ENCODE results near the gene PIP5K1B. TPM values are rescaled to one million over a fixed set of nuclear protein-coding genes. Genes with fewer than 3 reads are reported as not detected.

Gene PIP5K1B
- total RNA-seq, 1 experiment from 2014 or later: 2.5 TPM

- no peak overlapping the region for H3K4me2 ChIP-seq (ENCODE audit: insufficient read depth, insufficient read length, low read length)
- no peak overlapping the region for H4K5ac ChIP-seq (ENCODE audit: insufficient read length, low read depth, low read length)
- peaks cover 0 to 3% (median 0%) of the 10 kb centered on the region in 3 experiments; a peak in 1 of 7 replicates for H3K36me3 Mint-ChIP-seq (ENCODE audit: insufficient read depth in 1 of 3, low read depth in 3 of 3)
- H3K4me3 Mint-ChIP-seq: no peak overlapping the region
- H2BK120ac ChIP-seq (ENCODE audit: low read depth, low read length, poor library complexity, severe bottlenecking): no peak overlapping the region
- no peaks in the 10 kb centered on the region for H3K9me3 ChIP-seq (ENCODE audit: control insufficient read depth, low read depth, low read length)
- TF ChIP-seq CTCF (conservative IDR thresholded peaks at IDR 0.05): no peak
- H3K14ac ChIP-seq (ENCODE audit: insufficient read depth, low read length): no peak overlapping the region
- no peak overlapping the region for H4K91ac ChIP-seq (ENCODE audit: insufficient read length, low read depth, low read length)
- H2BK15ac ChIP-seq (ENCODE audit: low read depth, low read length): no peak overlapping the region
- peaks cover 0 to 3% of the 10 kb centered on the region in 2 experiments; a peak in 1 of 4 replicates for H3K4me1 Mint-ChIP-seq
- no peak overlapping the region for H3K18ac ChIP-seq (ENCODE audit: insufficient read length, low read depth, low read length)
- H2BK5ac ChIP-seq (ENCODE audit: insufficient read length, low read length): no peak overlapping the region
- no peak overlapping the region for H3T11ph ChIP-seq (ENCODE audit: low read length)
- no peaks in the 10 kb centered on the region for H3K4me1 ChIP-seq (ENCODE audit: insufficient read depth, low read length)
- no peaks in the 10 kb centered on the region for H3K79me1 ChIP-seq (ENCODE audit: insufficient read depth, low read depth, low read length, poor library complexity, severe bottlenecking)
- no peaks in the 10 kb centered on the region for H3K23me2 ChIP-seq (ENCODE audit: insufficient read length, low read depth, low read length, poor library complexity, severe bottlenecking)
- no CpG with 5 or more reads among the region's 8 CpGs for WGBS (ENCODE audit: extremely low coverage, insufficient read length, low lambda C conversion rate)
- no peaks in the 10 kb centered on the region for H3K79me2 ChIP-seq (ENCODE audit: insufficient read depth, low read length)
- H3K27ac Mint-ChIP-seq: no peak overlapping the region
- no peak overlapping the region for H3K56ac ChIP-seq (ENCODE audit: insufficient read length, low read depth, low read length)
- peaks cover 0 to 4% of the 10 kb centered on the region in 2 experiments; a peak in 2 of 5 replicates for H3K9me3 Mint-ChIP-seq
- no peak overlapping the region for H3K23ac ChIP-seq (ENCODE audit: insufficient read length, low read depth, low read length)
- no peak for DNase-seq
- H3K9ac ChIP-seq (ENCODE audit: extremely low read depth, insufficient read length, low read length): no peak overlapping the region
- no peak overlapping the region for H2BK12ac ChIP-seq (ENCODE audit: insufficient read length, low read depth, low read length)
- H2AFZ ChIP-seq (ENCODE audit: low read length): no peak overlapping the region
- H4K20me1 ChIP-seq (ENCODE audit: control insufficient read depth, insufficient read depth, insufficient read length): no peaks in the 10 kb centered on the region
- H4K8ac ChIP-seq (replicated peaks; ENCODE audit: insufficient read length, low read depth, low read length): no peak overlapping the region
- no peaks in the 10 kb centered on the region for H3K27me3 ChIP-seq (ENCODE audit: insufficient read depth, low read length)
- H3K27ac ChIP-seq (ENCODE audit: insufficient read length, low read depth, low read length): no peak overlapping the region
- peaks cover 7% of the 10 kb centered on the region for H3K27me3 Mint-ChIP-seq (ENCODE audit: low read depth)
- no peak overlapping the region for H3K4ac ChIP-seq (ENCODE audit: low read depth, low read length)
- H2BK20ac ChIP-seq (ENCODE audit: low read depth, low read length, poor library complexity, severe bottlenecking): no peak overlapping the region
- H2AK5ac ChIP-seq (ENCODE audit: insufficient read length, low read length): no peak overlapping the region
Observed at GRCh38 chr9:68721666-68722330, 16.8 kb downstream of the PIP5K1B start.
